ENCODE data around the gene METTL8.

- no peak for TF ChIP-seq EP300 (IDR thresholded peaks at IDR 0.05)
- no peak for TF ChIP-seq CTCF (IDR thresholded peaks at IDR 0.05)
These were observed 114.5 kb downstream of the METTL8 start for GRCh38 chr2:171319164-171319810.

Data from upper lobe of left lung (tissue), 4 donors.